GM21825 (cell line): ENCODE data around the gene TAF9.
"Not testable (repeated sequence)": the region's sequence is repeated elsewhere in the genome, so short reads cannot be mapped to it uniquely, and the experiment has no call there.

Source experiments
- ATAC-seq: cut with Tn5 transposase; IDR thresholded peaks from one replicate; pipeline ENCODE4 v1.9.1; 2021; ENCODE audit warnings: mild to moderate bottlenecking, moderate library complexity; ENCODE audit not compliant: unreplicated experiment

TAF9 gene, protein sequence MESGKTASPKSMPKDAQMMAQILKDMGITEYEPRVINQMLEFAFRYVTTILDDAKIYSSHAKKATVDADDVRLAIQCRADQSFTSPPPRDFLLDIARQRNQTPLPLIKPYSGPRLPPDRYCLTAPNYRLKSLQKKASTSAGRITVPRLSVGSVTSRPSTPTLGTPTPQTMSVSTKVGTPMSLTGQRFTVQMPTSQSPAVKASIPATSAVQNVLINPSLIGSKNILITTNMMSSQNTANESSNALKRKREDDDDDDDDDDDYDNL

DNA sequence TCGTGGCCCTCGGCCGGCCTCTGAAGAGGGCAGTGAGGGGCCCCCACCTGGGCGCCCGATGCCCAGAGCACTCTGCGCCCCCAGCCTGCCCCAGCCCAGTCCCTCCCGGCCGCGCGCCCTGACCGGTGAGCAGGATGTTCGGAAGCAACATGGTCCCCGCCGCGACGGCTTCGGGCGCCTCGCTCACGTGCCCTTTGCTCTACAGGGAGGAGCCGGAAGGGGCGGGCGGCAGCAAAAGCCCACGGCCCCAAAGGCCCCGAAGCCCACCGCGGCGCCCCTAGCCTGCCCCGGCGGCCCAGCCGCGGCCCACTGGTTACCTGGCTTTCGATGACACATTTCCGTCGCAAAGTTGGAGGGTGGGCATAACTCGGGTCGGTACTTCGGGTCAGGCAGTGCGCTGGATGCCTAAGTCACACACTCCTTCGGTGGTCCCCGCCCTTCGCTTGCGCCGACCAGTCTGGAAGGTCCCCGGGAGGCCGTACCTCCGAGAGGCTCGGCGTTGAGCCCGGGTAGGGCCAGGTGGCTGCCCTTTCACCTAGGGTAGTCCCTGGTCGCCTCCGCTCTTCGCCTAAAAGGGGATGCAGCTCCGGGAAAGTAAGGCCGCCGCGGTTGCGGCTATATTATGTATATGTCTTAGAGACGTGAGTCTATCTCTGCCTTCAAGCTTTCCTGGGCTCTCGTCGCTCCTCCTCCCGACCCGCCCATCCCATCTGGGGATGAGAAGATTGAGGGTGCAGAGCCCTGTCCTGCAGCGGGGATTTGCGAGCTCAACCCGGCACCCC is at the start of gene TAF9, which contains the start of the genes AK6 and RAD17:
TSS of gene TAF9 (minus strand) at position 181 of the 782 bp plus-strand sequence. CDS start 3,783 bp downstream, outside the sequence.
TSS of gene AK6 (minus strand) at position 181 of the 782 bp plus-strand sequence. CDS start at position 151, 30 bp downstream.
TSS of gene RAD17 (plus strand) at position 479 of the 782 bp plus-strand sequence. CDS start 2,391 bp downstream, outside the sequence.
- peak; percentile 89 for ATAC-seq

GRCh38 chr5:69418554-69418953 is 49.2 kb upstream of the TAF9 start:
- no peak for ATAC-seq

GRCh38 chr5:69416699-69417098 is 47.4 kb upstream of the TAF9 start:
- no peak for ATAC-seq

DNA sequence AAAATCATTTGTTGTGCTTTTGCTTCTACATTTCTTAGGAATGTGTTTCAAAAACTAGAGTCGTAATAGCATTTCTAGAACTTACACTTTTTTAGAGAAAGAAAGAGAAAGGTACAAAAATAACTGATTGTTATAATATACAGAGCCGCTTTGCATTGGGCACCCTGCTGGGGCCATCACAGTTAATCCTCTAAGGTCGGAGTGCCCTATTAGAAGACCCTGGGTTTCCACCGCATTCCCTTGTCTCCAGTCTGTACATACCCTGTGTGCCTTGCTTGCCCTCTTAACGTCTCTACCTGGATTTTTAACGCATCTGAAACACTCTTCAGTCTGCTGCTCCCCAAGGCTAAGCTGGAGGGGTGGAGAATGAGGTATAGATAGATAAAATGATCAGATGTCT is 46.9 kb upstream of the TAF9 start:
- ATAC-seq, result no peak

DNA sequence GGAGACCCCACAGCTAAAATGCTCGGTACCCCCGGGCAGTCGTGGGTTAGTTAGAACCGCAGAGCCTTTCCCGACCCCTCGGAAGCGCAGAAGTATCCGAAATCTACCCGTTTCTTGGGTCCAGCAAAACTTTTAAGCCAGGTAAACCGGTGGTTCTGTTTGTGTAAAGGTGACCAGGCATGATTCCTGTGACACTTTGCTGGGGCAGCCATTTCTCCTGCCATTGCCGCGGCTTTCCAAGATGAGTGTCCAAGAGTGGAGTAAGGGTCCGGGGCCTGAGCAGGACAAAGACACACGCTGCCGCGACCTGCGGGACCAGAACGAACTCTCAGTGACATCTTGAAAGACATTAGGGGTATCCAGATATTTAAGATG is 46.3 kb upstream of the TAF9 start:
- ATAC-seq, result no peak

GRCh38 chr5:69414885-69415583 is 45.7 kb upstream of the TAF9 start, which contains the start of gene MARVELD2:
TSS of gene MARVELD2 (plus strand) at chr5:69415116. CDS start at chr5:69419386, 4,270 bp downstream.
- peak; percentile 72 for ATAC-seq

DNA sequence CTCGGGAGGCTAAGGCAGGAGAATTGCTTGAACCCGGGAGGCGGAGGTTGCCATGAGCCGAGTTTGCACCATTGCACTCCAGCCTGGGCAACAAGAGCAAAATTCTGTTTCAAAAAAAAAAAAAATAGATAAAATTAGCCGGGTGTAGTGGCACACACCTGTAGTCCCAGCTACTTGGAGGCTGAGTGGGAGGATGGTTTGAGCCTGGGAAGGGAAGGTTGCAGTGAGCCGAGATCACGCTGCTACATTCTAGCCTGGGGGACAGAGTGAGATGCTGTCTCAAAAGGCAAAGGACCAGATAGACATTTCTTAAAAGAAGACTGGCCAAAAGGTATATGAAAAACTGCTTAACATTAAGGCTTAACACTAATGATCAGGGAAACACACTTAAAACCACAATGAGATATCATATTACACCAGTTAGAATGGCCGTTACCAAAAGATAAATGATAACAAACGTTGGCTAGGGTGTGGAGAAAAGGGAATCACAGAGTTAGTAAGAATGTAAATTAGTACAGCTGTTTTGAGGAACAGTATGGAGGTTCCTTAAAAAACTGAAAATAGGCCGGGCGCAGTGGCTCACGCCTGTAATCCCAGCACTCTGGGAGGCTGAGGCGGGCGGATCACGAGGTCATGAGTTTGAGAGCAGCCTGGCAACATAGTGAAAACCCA is 35.5 kb upstream of the TAF9 start:
- ATAC-seq, result no peak

DNA sequence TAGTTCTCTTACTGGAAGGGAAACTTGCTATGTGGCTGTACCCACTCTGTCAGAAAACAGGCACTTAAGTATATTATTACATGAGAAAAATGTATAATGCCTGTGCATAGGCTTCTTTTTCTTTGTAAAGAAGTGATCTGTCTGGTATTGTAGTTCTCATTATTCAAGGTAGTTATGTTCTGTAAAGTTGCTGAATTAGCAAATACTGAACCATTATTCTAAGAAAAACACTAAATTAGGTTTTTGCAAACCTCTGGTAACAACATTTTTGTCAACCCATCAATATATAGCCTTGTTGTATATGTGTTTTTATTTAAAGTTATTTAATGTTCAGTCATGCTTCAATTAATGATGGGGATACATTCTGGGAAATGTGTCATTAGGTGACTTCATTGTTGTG is 9.1 kb upstream of the TAF9 start:
- no peak for ATAC-seq

DNA sequence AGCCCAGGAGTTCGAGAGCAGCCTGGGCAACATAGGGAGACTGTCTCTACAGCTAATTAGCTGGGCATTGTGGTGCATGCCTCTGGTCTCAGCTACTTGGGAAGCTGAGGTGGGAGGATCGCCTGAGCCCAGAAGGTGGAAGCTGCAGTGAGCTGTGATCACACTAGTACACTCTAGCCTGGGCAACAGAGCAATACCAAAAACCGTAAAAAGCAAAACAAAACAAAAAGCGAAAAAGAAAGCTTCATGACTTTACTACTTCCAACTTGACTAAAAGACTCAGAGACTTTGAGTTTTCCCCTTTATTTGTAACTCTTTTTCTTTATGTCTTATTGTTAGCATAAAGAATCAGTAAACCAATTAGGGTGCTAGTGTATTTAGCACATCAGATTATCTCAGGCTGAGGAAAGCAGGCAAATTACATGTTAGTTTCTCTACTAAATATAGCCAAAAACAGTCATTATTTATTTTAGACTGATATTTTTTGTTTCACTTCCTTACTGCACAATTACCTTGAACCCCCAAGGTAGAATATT is 5.7 kb upstream of the TAF9 start:
- peak; percentile 55 for ATAC-seq

- ATAC-seq, result no peak
These were observed 3.1 kb upstream of the TAF9 start for GRCh38 chr5:69372394-69372793.

- not testable (repeated sequence) for ATAC-seq
These were observed 1.0 kb upstream of the TAF9 start for GRCh38 chr5:69370335-69370734.

GRCh38 chr5:69368458-69369339 is 621 bp downstream of the TAF9 start:
- peak; percentile 29 for ATAC-seq

GRCh38 chr5:69367697-69368279 is 1.5 kb downstream of the TAF9 start:
- no peak for ATAC-seq

DNA sequence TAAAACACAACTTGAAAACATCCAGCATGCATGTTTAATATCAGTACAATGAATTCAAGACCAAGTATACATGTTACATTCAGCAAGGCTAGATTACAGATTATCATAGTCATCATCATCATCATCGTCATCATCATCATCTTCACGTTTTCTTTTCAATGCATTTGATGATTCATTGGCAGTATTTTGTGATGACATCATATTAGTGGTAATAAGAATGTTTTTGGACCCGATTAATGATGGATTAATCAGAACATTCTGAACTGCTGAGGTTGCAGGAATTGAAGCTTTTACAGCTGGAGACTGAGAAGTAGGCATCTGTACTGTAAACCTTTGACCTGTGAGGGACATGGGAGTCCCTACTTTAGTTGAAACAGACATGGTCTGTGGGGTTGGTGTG is 4.5 kb downstream of the TAF9 start:
- no peak for ATAC-seq

DNA sequence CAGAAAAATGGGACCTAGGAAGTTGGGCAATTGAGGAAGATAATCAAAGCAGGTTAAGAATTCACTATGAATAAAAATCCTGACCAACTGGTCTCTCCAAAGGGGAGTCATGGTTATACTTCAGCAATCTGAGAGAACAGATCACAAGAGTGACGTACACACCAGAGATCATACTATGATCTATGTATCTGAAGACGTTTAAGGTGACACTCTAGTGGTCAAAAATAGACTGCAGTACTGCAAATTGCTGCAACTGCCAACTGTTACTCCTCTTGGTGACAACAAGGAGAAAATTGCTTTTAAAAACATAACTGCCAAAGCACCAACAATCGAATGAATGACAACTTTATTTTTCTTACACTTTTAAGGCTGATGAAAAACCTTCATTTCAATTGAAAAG is 4.9 kb downstream of the TAF9 start:
- ATAC-seq, result no peak

GRCh38 chr5:69360442-69360841 is 8.9 kb downstream of the TAF9 start:
- ATAC-seq, result no peak

- ATAC-seq, result no peak
These were observed 9.6 kb downstream of the TAF9 start for GRCh38 chr5:69359699-69360098.

DNA sequence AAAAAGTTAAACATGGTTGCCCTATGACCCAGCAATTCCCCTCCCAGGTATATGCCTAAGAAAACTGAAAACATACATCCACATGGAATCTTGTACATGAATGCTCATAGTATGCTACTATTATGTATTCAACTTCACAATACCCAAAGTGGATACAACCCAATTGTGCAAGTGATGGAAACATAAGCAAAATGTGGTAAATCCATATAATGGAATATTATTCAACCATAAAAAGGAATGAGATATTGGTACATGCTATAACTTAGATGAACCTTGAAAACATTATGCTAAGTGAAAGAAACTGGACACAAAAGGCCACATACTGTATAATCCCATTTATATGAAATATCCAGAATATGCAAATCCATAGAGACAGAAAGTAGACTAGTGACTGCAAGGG is 18.7 kb downstream of the TAF9 start:
- ATAC-seq, result no peak

DNA sequence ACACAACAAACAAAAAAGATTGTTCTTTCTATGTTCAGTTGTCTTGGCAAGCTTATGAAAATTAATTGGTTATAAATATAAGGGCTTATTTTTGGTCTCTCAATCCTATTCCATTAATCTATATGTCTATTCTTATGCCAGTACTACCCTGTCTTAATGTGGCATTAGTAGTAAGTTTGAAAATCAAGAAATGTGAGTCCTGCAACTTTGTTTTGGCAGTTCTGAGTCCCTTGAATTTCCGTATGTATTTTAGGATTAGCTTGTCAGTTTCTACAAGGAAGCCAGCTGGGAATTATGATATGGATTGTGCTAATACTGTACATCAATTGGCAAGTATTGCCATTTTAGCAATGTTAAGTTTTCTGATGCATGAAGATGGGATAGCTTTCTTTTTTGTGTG is 26.2 kb downstream of the TAF9 start:
- ATAC-seq, result no peak
